ENCODE measurements around the gene PLXDC2. TPM values are rescaled to one million over a fixed set of nuclear protein-coding genes. Genes with fewer than 3 reads are reported as not detected.

The PLXDC2 gene
- total and polyA plus RNA-seq, 10 of the 15 experiments (the other 5 are each of a cell fraction or from before 2014, with no cell fraction given): 0.05 to 1.8 (median 0.14) TPM; not detected in 2

DNA sequence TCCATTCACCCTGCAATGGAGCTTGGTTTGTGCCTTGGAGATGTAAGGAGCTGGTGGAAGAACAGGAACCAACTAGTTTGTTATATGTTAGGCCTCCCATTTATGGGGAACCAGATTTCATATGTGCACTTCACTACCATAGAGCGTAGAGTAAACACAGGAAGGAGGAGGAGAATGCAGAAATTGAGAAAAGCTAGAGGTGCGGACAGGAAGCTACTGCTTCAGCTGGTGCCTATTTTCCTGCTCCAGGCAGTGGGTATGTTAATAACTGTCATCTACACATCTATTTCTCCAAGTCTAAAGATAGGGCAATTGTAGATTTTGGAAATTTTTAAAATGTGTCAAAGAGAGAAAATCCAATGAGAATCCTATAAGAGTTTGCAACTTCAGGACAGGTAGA is 482.2 kb downstream of the PLXDC2 start:
- CTCF ChIA-PET: no interaction called here
- no peak for TF ChIP-seq NFXL1 (IDR thresholded peaks at IDR 0.05; ENCODE audit: borderline replicate concordance)
- no peak for TF ChIP-seq EED (IDR thresholded peaks at IDR 0.05; ENCODE audit: low read depth)
- TF ChIP-seq, protein P1, sequence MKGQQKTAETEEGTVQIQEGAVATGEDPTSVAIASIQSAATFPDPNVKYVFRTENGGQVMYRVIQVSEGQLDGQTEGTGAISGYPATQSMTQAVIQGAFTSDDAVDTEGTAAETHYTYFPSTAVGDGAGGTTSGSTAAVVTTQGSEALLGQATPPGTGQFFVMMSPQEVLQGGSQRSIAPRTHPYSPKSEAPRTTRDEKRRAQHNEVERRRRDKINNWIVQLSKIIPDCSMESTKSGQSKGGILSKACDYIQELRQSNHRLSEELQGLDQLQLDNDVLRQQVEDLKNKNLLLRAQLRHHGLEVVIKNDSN (IDR thresholded peaks at IDR 0.05; ENCODE audit: borderline replicate concordance, extremely low read length, insufficient read depth, low read depth, low read length): no peak
- no peak for TF ChIP-seq CHD2 (IDR thresholded peaks at IDR 0.05; ENCODE audit: borderline replicate concordance, low read depth, low read length)
- TF ChIP-seq DPF2 (IDR thresholded peaks at IDR 0.05): no peak
- TF ChIP-seq EZH2 (IDR thresholded peaks at IDR 0.05; ENCODE audit: borderline replicate concordance, control insufficient read depth, low read depth, low read length): no peak
- no peak for TF ChIP-seq ATF3 (IDR thresholded peaks at IDR 0.05; ENCODE audit: borderline replicate concordance, extremely low read depth, low read depth, low read length)
- no peak for TF ChIP-seq JUNB (IDR thresholded peaks at IDR 0.05)
- no peak for TF ChIP-seq CEBPB (IDR thresholded peaks at IDR 0.05; ENCODE audit: borderline replicate concordance in 1 of 2, low read depth in 2 of 2, low read length in 2 of 2)
- TF ChIP-seq TCF12 (IDR thresholded peaks at IDR 0.05; ENCODE audit: low read depth, low read length): no peak
- TF ChIP-seq CEBPZ (IDR thresholded peaks at IDR 0.05; ENCODE audit: low read depth, low read length): no peak
- TF ChIP-seq SPI1 (IDR thresholded peaks at IDR 0.05; ENCODE audit: borderline replicate concordance, insufficient read depth, low read depth, low read length): no peak
- intact Hi-C loops (cut with micrococcal nuclease; ENCODE audit: unreplicated experiment) (no loop called here), in situ Hi-C loops (cut with MboI) (no loop called here)
- 38% methylated on average over 2 of the region's 2 CpGs for WGBS (ENCODE audit: insufficient coverage, insufficient replicate concordance, low lambda C conversion rate, missing lambda C conversion rate)
- POLR2A ChIA-PET: no interaction called here
- no TSS peak for BruUV-seq (replicated peaks)
- SMC1A ChIA-PET (ENCODE audit: uncharacterized antibody, unreplicated experiment): no interaction called here
- RAD21 ChIA-PET (ENCODE audit: unreplicated experiment): no interaction called here
- Histone ChIP-seq H4K20me1 (ENCODE audit: control insufficient read depth, insufficient read depth) (no peaks in the 10 kb centered on the region), H3K9me3 (replicated peaks; ENCODE audit: control insufficient read depth, insufficient read depth, low read length) (no peaks in the 10 kb centered on the region), H2AFZ (ENCODE audit: control insufficient read depth, low read depth, low read length) (no peak overlapping the region), H3K27me3 (replicated peaks in 1 of 2; ENCODE audit: control insufficient read depth in 2 of 2, insufficient read depth in 2 of 2, low read length in 1 of 2) (no peaks in the 10 kb centered on the region), H3K4me2 (ENCODE audit: control insufficient read depth, insufficient read depth) (no peak overlapping the region), H3K9ac (ENCODE audit: control insufficient read depth, insufficient read depth, low read length) (no peak overlapping the region), H3K4me1 (ENCODE audit: control insufficient read depth, insufficient read depth, low read length) (no peaks in the 10 kb centered on the region), H3K79me2 (ENCODE audit: control insufficient read depth, insufficient read depth, low read length) (no peaks in the 10 kb centered on the region), H3K36me3 (ENCODE audit: control insufficient read depth in 2 of 2, insufficient read depth in 2 of 2, low read length in 1 of 2) (no peaks in the 10 kb centered on the region), H3K4me3 (no peak overlapping the region), H3K27ac (ENCODE audit: control insufficient read depth, insufficient read depth) (no peak overlapping the region)
- no peak for ATAC-seq
- no peak for FAIRE-seq
- DNase-seq (ENCODE audit: low read depth, low spot score): no peak
